ENCODE measurements around the gene SETD3.

GRCh38 chr14:99357916-99358390, 122.7 kb downstream of the SETD3 start:
- TF ChIP-seq JUND (IDR thresholded peaks at IDR 0.05; ENCODE audit: low read length) (no peak), TAF1 (IDR thresholded peaks at IDR 0.05; ENCODE audit: low read depth, low read length) (no peak), POLR2AphosphoS5 (IDR thresholded peaks at IDR 0.05; ENCODE audit: low read depth, low read length) (no peak), YY1 (IDR thresholded peaks at IDR 0.05; ENCODE audit: low read depth, low read length) (no peak), POLR2A (IDR thresholded peaks at IDR 0.05; ENCODE audit: control extremely low read depth in 1 of 2, low read depth in 2 of 2, low read length in 2 of 2) (no peak), TAF7 (optimal IDR thresholded peaks at IDR 0.05; ENCODE audit: borderline replicate concordance, low read depth, low read length) (no peak), SRF (IDR thresholded peaks at IDR 0.05; ENCODE audit: low read depth, low read length) (no peak), PHF8 (conservative IDR thresholded peaks at IDR 0.05; ENCODE audit: low read depth, low read length) (no peak), CEBPB (IDR thresholded peaks at IDR 0.05; ENCODE audit: low read depth, low read length) (no peak)
- TF ChIP-seq, protein P1, sequence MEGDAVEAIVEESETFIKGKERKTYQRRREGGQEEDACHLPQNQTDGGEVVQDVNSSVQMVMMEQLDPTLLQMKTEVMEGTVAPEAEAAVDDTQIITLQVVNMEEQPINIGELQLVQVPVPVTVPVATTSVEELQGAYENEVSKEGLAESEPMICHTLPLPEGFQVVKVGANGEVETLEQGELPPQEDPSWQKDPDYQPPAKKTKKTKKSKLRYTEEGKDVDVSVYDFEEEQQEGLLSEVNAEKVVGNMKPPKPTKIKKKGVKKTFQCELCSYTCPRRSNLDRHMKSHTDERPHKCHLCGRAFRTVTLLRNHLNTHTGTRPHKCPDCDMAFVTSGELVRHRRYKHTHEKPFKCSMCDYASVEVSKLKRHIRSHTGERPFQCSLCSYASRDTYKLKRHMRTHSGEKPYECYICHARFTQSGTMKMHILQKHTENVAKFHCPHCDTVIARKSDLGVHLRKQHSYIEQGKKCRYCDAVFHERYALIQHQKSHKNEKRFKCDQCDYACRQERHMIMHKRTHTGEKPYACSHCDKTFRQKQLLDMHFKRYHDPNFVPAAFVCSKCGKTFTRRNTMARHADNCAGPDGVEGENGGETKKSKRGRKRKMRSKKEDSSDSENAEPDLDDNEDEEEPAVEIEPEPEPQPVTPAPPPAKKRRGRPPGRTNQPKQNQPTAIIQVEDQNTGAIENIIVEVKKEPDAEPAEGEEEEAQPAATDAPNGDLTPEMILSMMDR (IDR thresholded peaks at IDR 0.05; ENCODE audit: control extremely low read depth in 1 of 3, insufficient read depth in 1 of 3, low read depth in 1 of 3, low read length in 3 of 3) = no peak
- TF ChIP-seq, protein P2, sequence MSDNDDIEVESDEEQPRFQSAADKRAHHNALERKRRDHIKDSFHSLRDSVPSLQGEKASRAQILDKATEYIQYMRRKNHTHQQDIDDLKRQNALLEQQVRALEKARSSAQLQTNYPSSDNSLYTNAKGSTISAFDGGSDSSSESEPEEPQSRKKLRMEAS (IDR thresholded peaks at IDR 0.05) = no peak

Data from H1 (cell line).